ENCODE data around the gene MYH10. TPM values are rescaled to one million over a fixed set of nuclear protein-coding genes. Genes with fewer than 3 reads are reported as not detected.

MYH10 gene
- total and polyA plus RNA-seq, 9 of the 15 experiments (the other 6 are each of a cell fraction or from before 2014, with no cell fraction given): 16.3 to 95.3 (median 39.7) TPM

DNA sequence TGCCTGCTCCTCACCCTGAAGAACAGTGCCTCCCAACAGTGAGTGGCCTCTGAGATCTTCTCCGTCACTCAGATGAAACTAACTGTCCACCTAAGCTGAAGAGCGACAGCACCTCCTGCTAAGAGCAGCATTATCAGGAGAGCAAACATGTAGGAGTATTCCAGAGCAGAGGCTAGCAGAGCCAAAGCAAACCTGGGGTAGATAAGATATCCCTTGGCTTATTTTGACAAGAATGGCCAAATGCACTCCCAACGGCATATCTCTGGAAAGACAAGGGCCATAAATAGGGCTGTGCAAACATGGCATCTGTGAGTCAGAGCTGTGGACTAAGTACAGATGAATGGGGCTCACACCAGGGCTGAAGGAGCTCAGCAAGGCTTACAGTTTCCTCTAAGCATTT lies 98.5 kb downstream of the MYH10 start (continued):
- TF ChIP-seq, protein P1, sequence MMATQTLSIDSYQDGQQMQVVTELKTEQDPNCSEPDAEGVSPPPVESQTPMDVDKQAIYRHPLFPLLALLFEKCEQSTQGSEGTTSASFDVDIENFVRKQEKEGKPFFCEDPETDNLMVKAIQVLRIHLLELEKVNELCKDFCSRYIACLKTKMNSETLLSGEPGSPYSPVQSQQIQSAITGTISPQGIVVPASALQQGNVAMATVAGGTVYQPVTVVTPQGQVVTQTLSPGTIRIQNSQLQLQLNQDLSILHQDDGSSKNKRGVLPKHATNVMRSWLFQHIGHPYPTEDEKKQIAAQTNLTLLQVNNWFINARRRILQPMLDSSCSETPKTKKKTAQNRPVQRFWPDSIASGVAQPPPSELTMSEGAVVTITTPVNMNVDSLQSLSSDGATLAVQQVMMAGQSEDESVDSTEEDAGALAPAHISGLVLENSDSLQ (IDR thresholded peaks at IDR 0.05): peak; percentile 92
- no peak for TF ChIP-seq RREB1 (CRISPR knock-in tag; IDR thresholded peaks at IDR 0.05)
- no peak for TF ChIP-seq ZNF77 (CRISPR knock-in tag; IDR thresholded peaks at IDR 0.05)
- no peak for TF ChIP-seq RFX7 (CRISPR knock-in tag; IDR thresholded peaks at IDR 0.05)
- TF ChIP-seq ZNF511 (CRISPR knock-in tag; IDR thresholded peaks at IDR 0.05): no peak
- TF ChIP-seq, protein P2, sequence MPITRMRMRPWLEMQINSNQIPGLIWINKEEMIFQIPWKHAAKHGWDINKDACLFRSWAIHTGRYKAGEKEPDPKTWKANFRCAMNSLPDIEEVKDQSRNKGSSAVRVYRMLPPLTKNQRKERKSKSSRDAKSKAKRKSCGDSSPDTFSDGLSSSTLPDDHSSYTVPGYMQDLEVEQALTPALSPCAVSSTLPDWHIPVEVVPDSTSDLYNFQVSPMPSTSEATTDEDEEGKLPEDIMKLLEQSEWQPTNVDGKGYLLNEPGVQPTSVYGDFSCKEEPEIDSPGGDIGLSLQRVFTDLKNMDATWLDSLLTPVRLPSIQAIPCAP (CRISPR knock-in tag; IDR thresholded peaks at IDR 0.05; ENCODE audit: borderline replicate concordance): no peak
- no peak for TF ChIP-seq PTBP1 (IDR thresholded peaks at IDR 0.05; ENCODE audit: low read depth, low read length)
- no peak for TF ChIP-seq ZHX1 (conservative IDR thresholded peaks at IDR 0.05; ENCODE audit: low read length)
- no peak for TF ChIP-seq GTF3C2 (IDR thresholded peaks at IDR 0.05; ENCODE audit: borderline replicate concordance, extremely low read depth, insufficient read length)
- TF ChIP-seq PHB2 (IDR thresholded peaks at IDR 0.05; ENCODE audit: low read depth): peak; percentile 78; the same call in 1 of the 2 replicates
- TF ChIP-seq ZNF121 (CRISPR knock-in tag; conservative IDR thresholded peaks at IDR 0.05): no peak
- peak; percentile 90 for TF ChIP-seq FOSL1 (tag; conservative IDR thresholded peaks at IDR 0.05)
- TF ChIP-seq FOXA3 (CRISPR knock-in tag; conservative IDR thresholded peaks at IDR 0.05 in 1 of 2, IDR thresholded peaks at IDR 0.05 in 1 of 2): peak; percentile 98 to 100
- TF ChIP-seq KDM5B (IDR thresholded peaks at IDR 0.05; ENCODE audit: insufficient replicate concordance, low read depth, low read length): no peak

Data from K562 (cell line).